Endometrial microvascular endothelial cells (primary cell): ENCODE measurements around the gene EVI5L. TPM values are rescaled to one million over a fixed set of nuclear protein-coding genes. Genes with fewer than 3 reads are reported as not detected.
"Not testable (repeated sequence)": the region's sequence is repeated elsewhere in the genome, so short reads cannot be mapped to it uniquely, and the experiment has no call there.

ENCODE experiments used
- in situ Hi-C: cut with HindIII; loops from 2 replicates; pipeline ENCODE4 v1.10.0; 2017; ENCODE audit warnings: low sequenced_read_pairs, low pct_unique_long_range_greater_than_20kb; ENCODE audit errors: inconsistent ontology term
- total RNA-seq: library from RNA; depleted of rRNA; stranded (reverse); fragments of >200 nt; gene quantifications from one replicate; pipeline ENCODE4 v1.2.3, GENCODE V29; 2015; ENCODE audit errors: inconsistent ontology term

The EVI5L gene
- total RNA-seq, 1 donor from 2014 or later = 23.2 TPM

DNA sequence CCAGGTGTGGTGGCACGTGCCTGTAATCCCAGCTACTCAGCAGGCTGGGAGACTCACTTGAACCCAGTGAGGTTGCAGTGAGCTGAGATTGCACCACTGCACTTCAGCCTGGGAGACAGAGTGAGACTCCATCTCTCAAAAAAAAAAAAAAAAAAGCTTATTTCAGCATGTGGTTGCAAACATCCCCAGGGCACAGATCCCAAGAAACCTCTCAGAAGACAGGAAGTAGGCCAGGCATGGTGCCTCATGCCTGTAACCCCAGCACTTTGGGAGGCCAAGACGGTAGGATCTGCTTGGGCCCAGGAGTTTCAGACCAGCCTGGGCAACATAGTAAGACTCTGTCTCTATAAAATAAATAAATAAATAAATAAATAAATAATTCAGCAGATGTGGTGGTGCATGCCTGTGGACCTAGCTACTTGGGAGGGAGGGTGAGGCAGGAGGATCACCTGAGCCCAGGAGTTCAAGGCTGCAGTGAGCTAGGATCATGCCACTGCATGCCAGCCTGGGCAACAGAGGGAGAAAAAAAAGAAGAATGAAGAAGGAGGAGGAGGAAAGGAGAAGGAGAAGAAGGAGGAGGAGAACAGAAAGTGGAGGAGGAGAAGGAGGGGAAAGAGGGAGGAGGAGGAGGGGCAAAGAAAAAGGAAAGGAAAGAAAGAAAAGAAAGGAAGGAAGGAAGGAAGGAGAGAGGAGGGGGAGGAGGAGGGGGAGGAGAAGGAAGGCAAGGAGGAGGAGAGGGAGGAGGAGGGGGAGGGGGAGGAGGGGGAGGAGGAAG is 54.0 kb downstream of the EVI5L start:
- in situ Hi-C loops = no loop called here

DNA sequence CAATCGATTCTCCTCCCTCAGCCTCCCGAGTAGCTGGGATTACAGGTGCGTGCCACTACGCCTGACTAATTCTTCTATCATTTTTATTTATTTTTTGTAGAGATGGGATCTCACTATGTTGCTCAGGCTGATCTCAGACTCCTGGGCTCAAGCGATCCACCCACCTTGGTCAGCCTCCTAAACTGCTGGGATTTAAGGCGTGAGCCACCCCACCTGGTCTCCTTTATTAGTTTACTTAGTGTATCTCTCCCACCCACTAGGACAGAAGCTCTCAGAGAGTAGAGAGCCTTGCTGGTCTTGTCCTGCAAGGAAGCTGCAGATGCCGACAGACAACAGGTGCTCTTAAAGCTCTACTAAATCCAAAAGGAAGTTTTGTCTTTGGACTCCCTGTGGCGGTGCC is 55.8 kb downstream of the EVI5L start:
- in situ Hi-C loops = no loop called here

DNA sequence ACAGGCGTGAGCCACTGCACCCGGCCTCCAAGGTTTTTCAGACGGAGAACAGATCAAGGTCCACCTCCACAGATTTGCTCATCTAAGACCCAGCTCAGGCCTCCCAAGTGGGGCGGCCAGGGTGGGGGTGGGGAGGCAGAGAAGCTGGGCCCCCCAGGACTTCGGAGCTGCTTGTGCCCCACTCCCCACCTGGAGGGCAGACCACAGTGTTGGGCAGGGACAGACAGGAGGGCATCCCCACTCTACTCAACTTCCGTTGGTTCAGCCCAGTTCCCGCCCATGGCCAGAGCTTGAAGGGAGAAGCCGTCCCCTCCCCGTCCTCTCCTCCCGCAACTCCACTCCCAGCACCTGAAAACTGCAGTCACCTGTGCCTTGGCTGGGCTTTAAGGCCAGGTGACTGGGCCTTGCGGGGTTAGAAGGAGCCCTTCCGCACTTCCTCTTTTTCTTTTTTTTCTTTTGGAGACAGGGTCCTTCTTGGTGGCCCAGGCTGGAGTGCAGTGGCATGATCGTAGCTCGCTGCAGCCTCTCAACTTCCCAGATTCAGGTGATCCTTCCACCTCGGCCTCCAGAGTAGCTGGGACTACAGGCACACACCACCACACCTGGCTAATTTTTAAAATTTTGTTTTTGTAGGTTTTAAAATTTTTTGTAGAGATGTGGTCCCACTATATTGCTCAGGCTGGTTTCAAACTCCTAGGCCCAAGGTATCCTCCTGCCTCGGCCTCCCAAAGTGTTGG is 57.6 kb downstream of the EVI5L start:
- in situ Hi-C loops = no loop called here

DNA sequence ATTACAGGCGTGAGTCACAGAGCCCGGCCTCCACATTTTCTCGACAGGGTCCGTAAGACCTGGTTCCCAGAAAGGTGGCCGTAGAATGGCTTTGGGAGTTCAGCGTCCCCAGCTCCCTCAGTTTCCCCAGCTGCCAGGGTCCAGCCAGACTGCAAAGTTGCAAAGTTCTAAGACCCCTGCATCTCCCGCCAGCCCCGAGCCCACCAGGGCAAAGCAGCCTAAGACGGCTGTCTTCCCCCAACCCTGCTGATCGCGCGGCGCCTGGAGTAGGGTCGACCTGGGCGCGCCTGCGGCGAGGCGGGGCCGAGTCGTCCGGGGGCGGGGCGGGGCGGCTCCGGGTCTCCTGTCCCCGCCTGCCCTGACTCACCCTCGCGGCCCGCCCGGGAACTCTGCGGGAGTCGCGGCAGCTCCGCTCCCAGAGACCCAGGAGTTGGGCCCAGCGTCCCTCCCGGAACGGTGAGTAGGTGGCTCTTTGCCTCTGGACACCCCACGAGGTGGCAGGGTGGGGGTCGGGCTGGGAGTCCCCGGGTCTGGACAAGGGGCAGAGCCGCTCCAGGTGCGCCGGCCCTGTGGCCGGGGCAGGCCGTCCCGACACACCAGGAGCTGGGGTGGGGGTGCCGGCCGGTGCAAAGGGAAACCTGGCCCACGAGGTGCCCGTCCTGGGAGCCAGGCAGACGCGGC is 58.3 kb downstream of the EVI5L start, which contains the start of gene LRRC8E:
Gene LRRC8E (plus strand): TSS at position 366 of the 681 bp plus-strand sequence. CDS start 7,094 bp downstream, outside the sequence.
- in situ Hi-C loops = no loop called here

DNA sequence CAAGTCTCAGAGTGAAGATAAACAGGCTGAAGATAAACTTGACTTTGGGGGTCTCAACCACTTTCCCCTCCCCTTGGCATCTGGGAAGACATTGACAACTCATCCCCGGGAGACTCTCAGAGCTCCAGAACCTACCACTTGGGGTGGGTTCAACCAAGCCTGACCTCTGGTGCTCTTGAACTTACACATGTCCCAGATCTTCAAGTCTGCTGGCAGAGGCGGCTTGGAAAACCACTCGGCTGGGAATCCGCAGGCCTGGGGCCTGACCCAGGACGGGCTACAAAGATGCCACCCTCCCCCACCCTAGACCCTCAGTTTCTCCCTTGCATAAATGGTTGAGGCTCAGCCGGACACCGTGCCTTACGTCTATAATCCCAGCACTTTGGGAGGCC is 58.8 kb downstream of the EVI5L start:
- in situ Hi-C loops = no loop called here

DNA sequence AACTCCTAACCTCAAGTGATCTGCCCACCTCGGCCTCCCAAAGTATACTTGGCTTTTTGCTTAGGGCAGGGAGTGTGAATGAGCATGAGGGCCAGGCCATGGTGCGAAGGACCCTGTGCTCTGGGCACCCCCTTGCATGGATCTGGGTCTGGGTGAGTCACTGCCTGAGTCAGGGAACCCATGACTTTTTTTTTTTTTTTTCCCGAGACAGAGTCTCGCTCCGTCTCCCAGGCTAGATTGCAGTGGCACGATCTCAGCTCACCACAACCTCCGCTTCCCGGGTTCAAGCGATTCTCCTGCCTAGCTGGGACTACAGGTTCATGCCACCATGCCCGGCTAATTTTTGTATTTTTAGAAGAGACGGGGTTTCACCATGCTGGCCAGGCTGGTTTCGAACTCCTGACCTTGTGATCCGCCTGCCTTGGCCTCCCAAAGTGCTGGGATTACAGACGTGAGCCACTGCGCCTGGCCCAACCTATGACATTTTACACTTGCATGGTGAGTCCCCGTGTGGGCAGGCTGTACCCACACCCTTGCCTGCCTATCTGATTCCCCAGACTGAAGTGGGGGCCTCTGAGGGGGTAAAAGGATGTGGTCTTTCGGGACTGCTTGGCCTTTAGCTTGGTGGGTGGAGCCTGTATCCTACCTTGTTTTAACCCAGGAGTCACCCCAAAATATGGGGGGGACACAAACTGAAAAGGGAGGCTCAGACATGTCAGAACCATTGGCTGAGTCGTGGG is 63.5 kb downstream of the EVI5L start:
- in situ Hi-C loops = not testable (repeated sequence)

DNA sequence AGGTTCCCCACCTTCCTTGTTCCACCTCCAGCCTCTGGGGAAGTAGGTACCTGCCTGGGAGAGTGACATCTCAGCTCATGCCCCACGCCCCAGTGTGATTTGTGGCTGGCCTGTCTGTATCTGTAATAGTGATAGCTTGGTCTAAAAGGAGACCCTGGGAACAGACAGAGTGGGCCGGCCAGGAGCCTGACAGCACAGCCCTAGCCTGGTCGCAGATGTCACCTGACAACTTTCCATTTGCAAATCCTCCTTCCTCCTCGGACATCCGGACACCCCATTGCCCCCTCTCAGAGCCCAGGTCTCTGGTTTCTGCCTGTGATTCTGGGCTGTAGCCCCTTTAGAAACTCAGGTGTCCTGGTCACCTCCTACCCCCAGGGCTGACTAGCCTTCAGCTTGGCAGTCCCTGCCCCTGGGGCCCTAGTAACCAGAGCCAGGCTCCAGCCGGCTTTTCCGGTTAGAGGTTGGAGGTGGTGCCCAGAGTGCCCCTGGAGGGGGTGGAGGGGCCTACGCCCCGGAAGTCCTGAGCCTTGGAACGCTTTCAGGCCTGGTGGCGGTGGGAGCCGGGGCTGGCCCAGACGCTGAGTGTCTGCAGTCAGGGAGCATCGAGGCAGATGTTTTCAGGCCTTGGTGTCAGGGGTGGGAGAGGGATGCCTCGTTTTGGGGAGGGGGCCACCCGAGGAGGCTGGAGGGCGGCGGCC is 64.7 kb downstream of the EVI5L start:
- in situ Hi-C loops = no loop called here

DNA sequence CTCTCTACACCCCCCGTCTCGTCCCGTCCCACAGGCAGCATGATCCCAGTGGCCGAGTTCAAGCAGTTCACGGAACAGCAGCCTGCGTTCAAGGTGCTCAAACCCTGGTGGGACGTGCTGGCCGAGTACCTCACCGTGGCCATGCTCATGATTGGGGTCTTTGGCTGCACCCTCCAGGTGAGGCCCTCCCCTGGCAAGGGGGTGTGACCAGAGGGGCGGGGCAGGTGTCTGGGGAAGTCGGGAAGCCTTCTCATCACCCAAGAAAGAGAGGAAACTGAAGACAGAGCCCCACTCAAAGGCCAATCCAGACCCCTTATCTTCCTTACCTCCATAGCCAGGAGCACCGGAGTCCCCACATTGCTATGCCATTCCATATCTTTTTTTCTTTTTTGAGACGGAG is 65.5 kb downstream of the EVI5L start:
- in situ Hi-C loops = no loop called here

DNA sequence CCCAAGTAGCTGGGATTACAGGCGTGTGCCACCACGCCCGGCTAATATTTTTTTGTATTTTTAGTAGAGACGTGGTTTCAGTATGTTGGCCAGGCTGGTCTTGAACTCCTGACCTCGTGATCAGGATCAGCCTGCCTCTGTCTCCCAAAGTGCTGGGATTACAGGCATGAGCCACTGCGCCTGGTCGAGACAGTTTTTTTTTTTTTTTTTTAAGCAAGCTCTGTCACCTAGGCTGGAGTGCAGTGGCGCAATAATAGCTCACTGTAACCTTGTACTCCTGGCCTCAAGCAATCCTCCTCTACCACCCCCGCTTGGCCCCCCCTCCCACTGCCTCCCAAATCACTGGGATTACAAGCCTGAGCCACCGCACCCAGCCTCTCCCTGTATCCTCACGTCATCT is 67.3 kb downstream of the EVI5L start:
- in situ Hi-C loops = no loop called here

DNA sequence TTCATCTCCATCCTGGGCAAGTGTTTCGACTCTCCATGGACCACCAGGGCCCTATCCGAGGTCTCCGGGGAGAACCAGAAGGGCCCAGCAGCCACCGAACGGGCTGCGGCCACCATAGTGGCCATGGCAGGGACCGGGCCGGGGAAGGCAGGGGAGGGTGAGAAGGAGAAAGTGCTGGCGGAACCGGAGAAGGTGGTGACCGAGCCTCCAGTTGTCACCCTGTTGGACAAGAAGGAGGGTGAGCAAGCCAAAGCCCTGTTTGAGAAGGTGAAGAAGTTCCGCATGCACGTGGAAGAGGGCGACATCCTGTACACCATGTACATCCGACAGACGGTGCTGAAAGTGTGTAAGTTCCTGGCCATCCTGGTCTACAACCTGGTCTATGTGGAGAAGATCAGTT is 68.9 kb downstream of the EVI5L start:
- in situ Hi-C loops = no loop called here

DNA sequence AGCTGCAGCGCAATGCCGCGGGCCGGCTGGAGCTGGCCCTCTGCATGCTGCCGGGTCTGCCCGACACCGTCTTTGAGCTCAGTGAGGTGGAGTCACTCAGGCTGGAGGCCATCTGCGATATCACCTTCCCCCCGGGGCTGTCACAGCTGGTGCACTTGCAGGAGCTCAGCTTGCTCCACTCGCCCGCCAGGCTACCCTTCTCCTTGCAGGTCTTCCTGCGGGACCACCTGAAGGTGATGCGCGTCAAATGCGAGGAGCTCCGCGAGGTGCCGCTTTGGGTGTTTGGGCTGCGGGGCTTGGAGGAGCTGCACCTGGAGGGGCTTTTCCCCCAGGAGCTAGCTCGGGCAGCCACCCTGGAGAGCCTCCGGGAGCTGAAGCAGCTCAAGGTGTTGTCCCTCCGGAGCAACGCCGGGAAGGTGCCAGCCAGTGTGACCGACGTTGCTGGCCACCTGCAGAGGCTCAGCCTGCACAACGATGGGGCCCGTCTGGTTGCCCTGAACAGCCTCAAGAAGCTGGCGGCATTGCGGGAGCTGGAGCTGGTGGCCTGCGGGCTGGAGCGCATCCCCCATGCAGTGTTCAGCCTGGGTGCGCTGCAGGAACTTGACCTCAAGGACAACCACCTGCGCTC is 69.8 kb downstream of the EVI5L start:
- in situ Hi-C loops = no loop called here

DNA sequence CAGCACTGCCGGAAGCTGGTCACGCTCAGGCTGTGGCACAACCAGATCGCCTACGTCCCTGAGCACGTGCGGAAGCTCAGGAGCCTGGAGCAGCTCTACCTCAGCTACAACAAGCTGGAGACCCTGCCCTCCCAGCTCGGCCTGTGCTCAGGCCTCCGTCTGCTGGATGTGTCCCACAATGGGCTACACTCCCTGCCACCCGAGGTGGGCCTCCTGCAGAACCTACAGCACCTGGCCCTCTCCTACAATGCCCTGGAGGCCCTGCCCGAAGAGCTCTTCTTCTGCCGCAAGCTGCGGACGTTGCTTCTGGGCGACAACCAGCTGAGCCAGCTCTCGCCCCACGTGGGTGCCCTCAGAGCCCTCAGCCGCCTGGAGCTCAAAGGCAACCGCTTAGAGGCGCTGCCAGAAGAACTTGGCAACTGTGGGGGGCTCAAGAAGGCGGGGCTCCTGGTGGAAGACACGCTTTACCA is 70.4 kb downstream of the EVI5L start:
- in situ Hi-C loops = no loop called here

DNA sequence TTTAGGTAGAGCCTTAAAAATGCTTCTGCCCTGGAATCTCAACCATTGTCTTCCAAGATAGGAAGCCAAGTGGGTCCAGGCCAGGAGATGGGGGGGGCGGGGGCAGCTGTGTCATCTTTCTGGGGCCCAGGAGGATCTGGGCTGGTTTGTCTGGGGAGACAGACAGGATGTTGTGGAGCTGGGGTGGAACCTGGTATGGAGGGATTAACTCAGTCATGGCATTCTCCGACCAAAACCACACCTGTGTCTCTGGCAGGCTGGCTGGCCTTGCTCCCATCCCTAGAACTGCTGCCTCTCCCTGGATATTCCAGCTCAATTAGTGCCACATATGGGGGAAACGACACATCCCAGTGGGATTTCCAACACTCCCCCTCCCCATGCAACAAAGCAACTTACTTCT is 70.9 kb downstream of the EVI5L start:
- in situ Hi-C loops = no loop called here

DNA sequence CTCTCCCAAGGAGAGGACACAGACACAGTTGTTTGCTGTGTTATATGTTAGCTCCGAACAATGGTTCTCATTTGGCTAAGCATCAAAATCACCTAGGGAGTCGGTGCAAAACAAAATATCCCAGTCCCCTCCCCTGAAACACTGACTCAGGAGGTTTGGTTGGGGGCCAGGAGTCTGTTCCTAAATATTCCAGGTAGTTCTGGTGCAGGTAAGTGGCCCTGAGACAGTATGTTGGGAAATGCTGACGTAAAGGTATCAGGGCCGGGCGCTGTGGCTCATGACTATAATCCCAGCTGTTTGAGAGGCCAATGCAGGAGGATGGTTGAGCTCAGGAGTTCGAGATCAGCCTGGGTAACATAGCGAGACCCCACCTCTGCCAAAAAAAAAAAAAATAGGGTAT is 71.3 kb downstream of the EVI5L start:
- in situ Hi-C loops = no loop called here

DNA sequence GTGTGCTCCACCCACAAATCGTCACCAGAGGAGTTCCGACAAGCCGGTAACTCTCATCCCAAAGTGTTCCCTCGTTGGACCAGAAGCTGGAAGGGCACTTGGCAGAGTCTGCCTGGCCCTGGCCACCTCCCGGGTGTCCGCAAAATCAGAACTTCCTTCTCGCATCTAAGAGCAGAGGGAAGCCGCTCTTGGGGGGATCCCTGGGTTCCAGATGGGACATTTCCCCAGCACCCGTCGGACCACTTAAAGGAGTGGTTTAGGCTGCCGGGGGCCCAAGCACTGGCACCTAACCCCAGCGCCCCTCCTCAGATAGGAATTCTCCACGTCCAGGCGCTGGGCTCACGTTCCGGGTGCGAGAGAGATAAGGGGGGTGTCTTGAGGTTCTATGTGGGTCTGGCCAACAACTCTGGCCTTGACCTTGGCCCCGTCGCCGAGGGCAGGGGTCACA is 72.8 kb downstream of the EVI5L start:
- in situ Hi-C loops = no loop called here

DNA sequence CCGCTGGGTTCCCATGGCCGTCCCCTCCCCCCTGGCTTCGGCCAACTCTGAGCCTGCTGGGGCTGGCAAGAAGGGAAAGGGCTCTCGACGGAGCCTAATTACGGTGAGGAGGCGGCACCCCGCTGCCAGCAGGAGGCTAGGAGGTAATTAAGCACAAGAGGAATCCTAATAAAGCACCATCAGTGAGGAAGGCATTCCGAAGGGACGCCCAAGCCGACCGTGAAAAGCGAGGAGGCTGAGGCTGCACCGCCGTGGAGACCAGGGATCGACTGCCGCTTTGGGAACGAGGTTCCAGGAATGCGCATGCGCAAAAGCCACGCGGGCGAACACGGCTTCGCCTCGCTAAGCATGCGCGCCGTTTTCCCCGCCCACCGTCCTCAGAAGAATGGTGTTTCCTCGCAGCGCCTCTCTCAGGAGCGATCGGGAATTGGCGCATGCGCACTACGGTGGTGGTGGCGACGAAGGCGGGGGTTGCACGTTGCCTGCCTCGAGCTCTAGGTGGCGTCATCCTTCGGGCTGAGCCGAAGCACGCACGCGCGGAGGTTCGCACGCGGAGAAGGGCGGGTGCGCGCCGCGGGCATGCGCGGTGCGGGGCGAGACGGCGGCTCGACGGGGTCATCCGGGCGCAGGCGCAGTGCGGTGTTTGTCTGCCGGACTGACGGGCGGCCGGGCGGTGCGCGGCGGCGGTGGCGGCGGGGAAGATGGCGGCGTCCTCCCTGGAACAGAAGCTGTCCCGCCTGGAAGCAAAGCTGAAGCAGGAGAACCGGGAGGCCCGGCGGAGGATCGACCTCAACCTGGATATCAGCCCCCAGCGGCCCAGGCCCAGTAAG is 73.4 kb downstream of the EVI5L start, which contains the start of gene MAP2K7:
Gene MAP2K7 (plus strand): TSS at position 634 of the 830 bp plus-strand sequence. CDS start 68 bp downstream, at position 702.
- in situ Hi-C loops = no loop called here
